Esophagus muscularis mucosa (tissue), 4 donors: ENCODE data around the gene B4GALT1. TPM values are rescaled to one million over a fixed set of nuclear protein-coding genes. Genes with fewer than 3 reads are reported as not detected.
A peak's percentile ranks its signal among the peaks of the same experiment; 100 is the strongest.

ENCODE experiments used
- DNase-seq: peaks from one replicate; pipeline ENCODE4 v3.0.0-alpha.2; 2017; ENCODE audit errors: extremely low spot score
- H3K27ac ChIP-seq, 4 donors: fragments of 200-600 bp; sonication (generic); replicated peaks in 1 of 4; 1 replicate in 3 of 4; 2 replicates in 1 of 4; pipeline ENCODE4 v1.5.1; 2016 to 2019; ENCODE audit warnings: mild to moderate bottlenecking in 1 of 4
- H3K27me3 ChIP-seq, 4 donors: fragments of 200-600 bp; sonication (generic); one replicate each; pipeline versions ENCODE4 v1.5.1 to v1.6.0; 2016 to 2019
- H3K36me3 ChIP-seq, 4 donors: fragments of 200-600 bp; sonication (generic); one replicate each; pipeline ENCODE4 v1.5.1; 2016 to 2019
- H3K4me1 ChIP-seq, 4 donors: fragments of 200-600 bp; sonication (generic); one replicate each; pipeline ENCODE4 v1.5.1; 2016 to 2019
- H3K4me3 ChIP-seq, 4 donors: fragments of 200-600 bp; sonication (generic); 1 replicate in 2 of 4; 2 replicates in 2 of 4; pipeline ENCODE4 v1.5.1; 2016 to 2019; ENCODE audit warnings: mild to moderate bottlenecking in 4 of 4, moderate library complexity in 1 of 4
- H3K9me3 ChIP-seq, 4 donors: fragments of 200-600 bp; sonication (generic); 1 replicate in 3 of 4; 2 replicates in 1 of 4; pipeline ENCODE4 v1.5.1; 2016 to 2019
- CTCF ChIP-seq, 3 experiments: fragments of 200-600 bp in 2 of 3; fragments of 450-650 bp in 1 of 3; sonication (generic) in 2 of 3; IDR thresholded peaks; one replicate each; pipeline ENCODE4 v1.5.1; 2017 to 2019; ENCODE audit warnings: antibody characterized with exemption in 3 of 3, mild to moderate bottlenecking in 2 of 3, moderate library complexity in 1 of 3
- EP300 ChIP-seq: sonication (generic); formaldehyde crosslinking; IDR thresholded peaks from one replicate; pipeline ENCODE4 v1.6.1; 2017; ENCODE audit warnings: antibody characterized with exemption
- POLR2A ChIP-seq: fragments of 450-650 bp; IDR thresholded peaks from one replicate; pipeline ENCODE4 v1.6.1; 2017; ENCODE audit warnings: antibody characterized with exemption, moderate library complexity, mild to moderate bottlenecking, low read depth
- POLR2AphosphoS5 ChIP-seq, 2 donors: sonication (generic); formaldehyde crosslinking; IDR thresholded peaks; one replicate each; pipeline ENCODE4 v1.6.1; 2017; ENCODE audit warnings: antibody characterized with exemption in 2 of 2
- WGBS: methylation state at CpG from one replicate; pipeline ENCODE4 v1.1.5; 2018; 5-methylcytosine and 5-hydroxymethylcytosine counted together
- intact Hi-C: fragments of 100-400 bp; cut with DNase I; formaldehyde crosslinking; loops from one replicate; pipeline ENCODE4 v1.15.1; 2023
- total RNA-seq, 4 donors: library from RNA; depleted of rRNA; stranded (reverse); fragments of >200 nt; gene quantifications; one replicate each; pipeline versions ENCODE4 v1.1.0 to v1.2.1, GENCODE V29; 2016

B4GALT1 gene
- total RNA-seq, 4 donors from 2014 or later: 24.5 to 39.6 (median 37.8) TPM

GRCh38 chr9:33172256-33173238 lies 5.4 kb upstream of the B4GALT1 start:
- peaks cover 8 to 20% (median 19%) of the 10 kb centered on the region in 4 donors for H3K4me1 ChIP-seq
- H3K4me3 ChIP-seq: no peak overlapping the region
- H3K27me3 ChIP-seq: no peaks in the 10 kb centered on the region
- 82% methylated on average over 8 of the region's 8 CpGs for WGBS
- intact Hi-C loops: loop anchor here (5.0 kb wide), 1 partner anchor 50 kb away; no protein-coding TSS in a partner anchor
- TF ChIP-seq POLR2A: no peak
- no peak for TF ChIP-seq EP300
- no peak for TF ChIP-seq CTCF (IDR thresholded peaks at IDR 0.05)
- TF ChIP-seq POLR2AphosphoS5 (IDR thresholded peaks at IDR 0.05): no peak
- H3K9me3 ChIP-seq: no peaks in the 10 kb centered on the region
- no peaks in the 10 kb centered on the region for H3K36me3 ChIP-seq
- H3K27ac ChIP-seq: no peak overlapping the region
- DNase-seq: no peak

- 59% methylated on average over 11 of the region's 11 CpGs for WGBS
- intact Hi-C loops: loop anchor here (2.0 to 5.0 kb wide), 2 partner anchors 52 to 90 kb away; no protein-coding TSS in a partner anchor
- H3K27ac ChIP-seq: peak overlapping the region in 1 of 4 donors; percentile 26
Measured at GRCh38 chr9:33170464-33171415, 3.6 kb upstream of the B4GALT1 start.

GRCh38 chr9:33168941-33169544 lies 1.9 kb upstream of the B4GALT1 start:
- Histone ChIP-seq H3K36me3 (no peaks in the 10 kb centered on the region), H3K4me3 (no peak overlapping the region), H3K4me1 (peaks cover 27 to 43% (median 31%) of the 10 kb centered on the region in 4 donors), H3K27me3 (no peaks in the 10 kb centered on the region), H3K27ac (peak overlapping the region in 2 of 4 donors; percentile 91 to 97), H3K9me3 (no peaks in the 10 kb centered on the region)
- intact Hi-C loops: no loop called here
- no peak for DNase-seq
- WGBS: 96% methylated on average over 1 of the region's 1 CpG
- TF ChIP-seq POLR2AphosphoS5 (IDR thresholded peaks at IDR 0.05) (no peak), CTCF (IDR thresholded peaks at IDR 0.05) (no peak), EP300 (no peak), POLR2A (no peak)

More at GRCh38 chr9:33170464-33171415, 3.6 kb upstream of the B4GALT1 start:
- Histone ChIP-seq H3K4me3 (no peak overlapping the region), H3K36me3 (no peaks in the 10 kb centered on the region), H3K27me3 (no peaks in the 10 kb centered on the region), H3K9me3 (no peaks in the 10 kb centered on the region), H3K4me1 (peaks cover 10 to 26% (median 21%) of the 10 kb centered on the region in 4 donors)
- DNase-seq: no peak
- TF ChIP-seq POLR2A (no peak), EP300 (no peak), POLR2AphosphoS5 (IDR thresholded peaks at IDR 0.05) (peak in 1 of 2 donors; percentile 29), CTCF (IDR thresholded peaks at IDR 0.05) (peak; percentile 46 to 56 (median 48))

GRCh38 chr9:33167972-33168461 lies 881 bp upstream of the B4GALT1 start:
- Histone ChIP-seq H3K4me1 (peaks cover 37 to 53% (median 42%) of the 10 kb centered on the region in 4 donors), H3K4me3 (peak overlapping the region; percentile 75 to 99 (median 87)), H3K9me3 (no peaks in the 10 kb centered on the region), H3K36me3 (no peaks in the 10 kb centered on the region), H3K27ac (peak overlapping the region; percentile 91 to 97 (median 94)), H3K27me3 (no peaks in the 10 kb centered on the region)
- intact Hi-C loops: no loop called here
- WGBS: 52% methylated on average over 8 of the region's 8 CpGs
- no peak for DNase-seq
- TF ChIP-seq POLR2A: no peak
- TF ChIP-seq POLR2AphosphoS5 (IDR thresholded peaks at IDR 0.05): no peak
- no peak for TF ChIP-seq CTCF (IDR thresholded peaks at IDR 0.05)
- no peak for TF ChIP-seq EP300
